GM12878 (cell line): Measurements from ENCODE around the gene KRTAP10-10. TPM values are rescaled to one million over a fixed set of nuclear protein-coding genes. Genes with fewer than 3 reads are reported as not detected.
A peak's percentile ranks its signal among the peaks of the same experiment; 100 is the strongest.

ENCODE experiments used
- ATAC-seq: fragments of 200-7000 bp; cut with Tn5 transposase; 3 replicates; pipeline ENCODE4 v1.9.1; 2020; ENCODE audit warnings: mild to moderate bottlenecking, moderate library complexity
- BruUV-seq: library from RNA; stranded (reverse); fragments of 400-500 nt; replicated peaks from 2 replicates; lab custom pipeline; 2021; lab: Mats Ljungman, UMichigan
- CTCF ChIA-PET: fragments of 300-600 bp; sonication (Branson Sonifier 250); formaldehyde crosslinking; extraction: SDS; loops from one replicate; lab custom pipeline; 2021; ENCODE audit warnings: inconsistent platforms; lab: Yijun Ruan, JAX
- POLR2A ChIA-PET: fragments of 350-600 bp; formaldehyde crosslinking; extraction: SDS; loops from one replicate; lab custom pipeline; 2021; ENCODE audit warnings: inconsistent platforms; lab: Charles Lee
- RAD21 ChIA-PET: fragments of 300-600 bp; sonication (Branson Sonifier 250); formaldehyde crosslinking; loops from one replicate; lab custom pipeline; 2023; ENCODE audit warnings: antibody characterized with exemption; ENCODE audit not compliant: unreplicated experiment; lab: Charles Lee
- SMC1A ChIA-PET: fragments of 300-600 bp; sonication (Branson Sonifier 250); formaldehyde crosslinking; loops from one replicate; lab custom pipeline; 2023; ENCODE audit not compliant: unreplicated experiment, uncharacterized antibody; lab: Charles Lee
- DNase-seq: peaks from one replicate; pipeline ENCODE4 v3.0.0-alpha.2; 2011; ENCODE audit warnings: low read depth, low spot score
- FAIRE-seq: peaks from 3 replicates; lab custom pipeline; 2011; peaks lifted over from hg19 to GRCh38; lab: Jason Lieb, UNC
- H2AFZ ChIP-seq: 2 replicates; pipeline ENCODE4 v1.6.0; 2011; ENCODE audit warnings: low read depth, low read length, control low read depth; ENCODE audit not compliant: control insufficient read depth
- H3K27ac ChIP-seq: 2 replicates; pipeline ENCODE4 v1.5.1; 2011; ENCODE audit warnings: control low read depth; ENCODE audit not compliant: control insufficient read depth, insufficient read depth
- H3K27me3 ChIP-seq, 2 experiments: replicated peaks in 1 of 2; 2 replicates each; pipeline versions ENCODE4 v1.6.0 to v1.6.1; 2011; ENCODE audit warnings: low read length in 1 of 2; ENCODE audit not compliant: control insufficient read depth in 2 of 2, insufficient read depth in 2 of 2
- H3K36me3 ChIP-seq, 2 experiments: 2 replicates each; pipeline ENCODE4 v1.5.1; 2011; ENCODE audit warnings: low read length in 1 of 2; ENCODE audit not compliant: control insufficient read depth in 2 of 2, insufficient read depth in 2 of 2
- H3K4me1 ChIP-seq: 2 replicates; pipeline ENCODE4 v1.6.1; 2011; ENCODE audit warnings: mild to moderate bottlenecking, low read length, moderate library complexity, mixed read lengths; ENCODE audit not compliant: control insufficient read depth, insufficient read depth
- H3K4me2 ChIP-seq: 2 replicates; pipeline ENCODE4 v1.6.0; 2011; ENCODE audit warnings: control low read depth; ENCODE audit not compliant: control insufficient read depth, insufficient read depth
- H3K4me3 ChIP-seq: fragments of 200-600 bp; sonication (generic); 2 replicates; pipeline ENCODE4 v1.5.1; 2016
- H3K79me2 ChIP-seq: 2 replicates; pipeline ENCODE4 v1.6.0; 2011; ENCODE audit warnings: low read length; ENCODE audit not compliant: control insufficient read depth, insufficient read depth
- H3K9ac ChIP-seq: 2 replicates; pipeline ENCODE4 v1.8.0; 2011; ENCODE audit warnings: low read length, control low read depth, mixed read lengths; ENCODE audit not compliant: control insufficient read depth, insufficient read depth
- H3K9me3 ChIP-seq: replicated peaks from 3 replicates; pipeline ENCODE4 v1.5.1; 2011; ENCODE audit warnings: mild to moderate bottlenecking, low read length; ENCODE audit not compliant: control insufficient read depth, insufficient read depth
- H4K20me1 ChIP-seq: 2 replicates; pipeline ENCODE4 v1.6.0; 2011; ENCODE audit not compliant: control insufficient read depth, insufficient read depth
- EED ChIP-seq: sonication (generic); IDR thresholded peaks from 2 replicates; pipeline ENCODE4 v1.6.1; 2016; ENCODE audit warnings: antibody characterized with exemption, low read depth
- EZH2 ChIP-seq: IDR thresholded peaks from 2 replicates; pipeline ENCODE4 v1.6.1; 2012; ENCODE audit warnings: low read depth, mild to moderate bottlenecking, control low read depth, inconsistent platforms, low read length, borderline replicate concordance; ENCODE audit not compliant: control insufficient read depth
- GABPA ChIP-seq: IDR thresholded peaks from 2 replicates; pipeline ENCODE4 v1.6.1; 2014; ENCODE audit warnings: antibody characterized with exemption, low read depth, mild to moderate bottlenecking, inconsistent platforms
- KDM1A ChIP-seq: fragments of 200-600 bp; sonication (generic); IDR thresholded peaks from 2 replicates; pipeline ENCODE4 v1.6.1; 2016; ENCODE audit warnings: borderline replicate concordance
- MYB ChIP-seq: fragments of 150-350 bp; IDR thresholded peaks from 2 replicates; pipeline ENCODE4 v1.6.1; 2014; ENCODE audit warnings: mild to moderate bottlenecking, low read depth, low read length, borderline replicate concordance
- NR2F1 ChIP-seq: fragments of 450-650 bp; conservative IDR thresholded peaks from 2 replicates; pipeline ENCODE4 v1.6.1; 2017; ENCODE audit warnings: mild to moderate bottlenecking
- PAX5 ChIP-seq: IDR thresholded peaks from 2 replicates; pipeline ENCODE4 v1.6.1; 2011; ENCODE audit warnings: low read depth, low read length, borderline replicate concordance
- POLR2AphosphoS2 ChIP-seq: IDR thresholded peaks from 2 replicates; pipeline ENCODE4 v1.6.1; 2011; ENCODE audit warnings: low read depth, mild to moderate bottlenecking, low read length, improper control_type of control experiment, moderate library complexity
- SUPT20H ChIP-seq: IDR thresholded peaks from 2 replicates; pipeline ENCODE4 v1.6.1; 2011; ENCODE audit warnings: low read depth, mild to moderate bottlenecking, low read length, moderate library complexity, borderline replicate concordance; ENCODE audit not compliant: control insufficient read depth
- WGBS: methylation state at CpG from one replicate; pipeline ENCODE4 v1.1.6; 2016; ENCODE audit warnings: low lambda C conversion rate; ENCODE audit not compliant: insufficient replicate concordance, insufficient coverage; ENCODE audit errors: missing lambda C conversion rate; 5-methylcytosine and 5-hydroxymethylcytosine counted together
- in situ Hi-C: fragments of 300-500 bp; cut with MboI; formaldehyde crosslinking; loops from 9 replicates; pipeline ENCODE4 v1.14.3; 2018; ENCODE audit warnings: mixed read lengths
- intact Hi-C: fragments of 100-400 bp; cut with micrococcal nuclease; formaldehyde crosslinking; loops from one replicate; pipeline ENCODE4 v1.14.2; 2022; ENCODE audit not compliant: unreplicated experiment
- polyA plus RNA-seq, 11 experiments: library from polyadenylated mRNA; depleted of rRNA in 4 of 11; unstranded in 6 of 11; stranded (reverse) in 5 of 11; fragments of >200 nt; fragmentation: Nextera tagmentation in 4 of 11; fragmentation: Illumina TruSeq in 1 of 11; extraction: Ambion mirVana in 4 of 11; extraction: Trizol in 1 of 11; gene quantifications; 1 replicate in 1 of 11; 2 replicates in 10 of 11; pipeline versions ENCODE4 v1.2.1 to v1.2.3, GENCODE V29; 2011 to 2016; ENCODE audit warnings: inconsistent platforms in 2 of 11, missing spikeins in 2 of 11, low read depth in 1 of 11
- total RNA-seq, 4 experiments: library from RNA; depleted of rRNA in 3 of 4; stranded (reverse); fragments of >200 nt in 3 of 4; fragmentation: Illumina TruSeq in 1 of 4; extraction: Trizol in 1 of 4; gene quantifications; 2 replicates each; pipeline versions ENCODE4 v1.2.1 to v1.2.3, GENCODE V29; 2013 to 2021
- TF ChIP-seq, protein P1 (sequence below): IDR thresholded peaks from 2 replicates; pipeline ENCODE4 v1.6.1; 2012; ENCODE audit warnings: mild to moderate bottlenecking, low read depth, low read length

KRTAP10-10 gene
- total and polyA plus RNA-seq, 10 of the 15 experiments (the other 5 are each of a cell fraction or from before 2014, with no cell fraction given), result not detected

DNA sequence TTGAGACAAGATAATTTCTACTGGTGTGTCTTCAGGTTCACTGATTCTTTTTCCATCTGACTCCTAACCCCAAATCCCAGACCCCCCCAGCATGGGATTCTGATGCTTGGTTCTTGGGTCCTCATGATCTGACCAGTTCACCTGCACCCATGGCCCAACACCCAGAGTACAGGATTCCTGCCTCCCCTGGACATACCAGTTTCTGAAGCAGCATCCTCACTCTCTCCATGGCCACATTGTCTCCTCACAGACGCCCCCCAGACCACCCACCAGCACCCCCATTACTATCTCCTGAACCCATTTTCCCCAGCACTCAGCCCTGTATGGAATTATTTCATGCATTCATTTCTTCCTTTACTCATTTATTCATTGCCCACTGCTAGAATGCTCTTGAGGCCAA is 19.7 kb downstream of the KRTAP10-10 start (continued):
- TF ChIP-seq, protein P1, sequence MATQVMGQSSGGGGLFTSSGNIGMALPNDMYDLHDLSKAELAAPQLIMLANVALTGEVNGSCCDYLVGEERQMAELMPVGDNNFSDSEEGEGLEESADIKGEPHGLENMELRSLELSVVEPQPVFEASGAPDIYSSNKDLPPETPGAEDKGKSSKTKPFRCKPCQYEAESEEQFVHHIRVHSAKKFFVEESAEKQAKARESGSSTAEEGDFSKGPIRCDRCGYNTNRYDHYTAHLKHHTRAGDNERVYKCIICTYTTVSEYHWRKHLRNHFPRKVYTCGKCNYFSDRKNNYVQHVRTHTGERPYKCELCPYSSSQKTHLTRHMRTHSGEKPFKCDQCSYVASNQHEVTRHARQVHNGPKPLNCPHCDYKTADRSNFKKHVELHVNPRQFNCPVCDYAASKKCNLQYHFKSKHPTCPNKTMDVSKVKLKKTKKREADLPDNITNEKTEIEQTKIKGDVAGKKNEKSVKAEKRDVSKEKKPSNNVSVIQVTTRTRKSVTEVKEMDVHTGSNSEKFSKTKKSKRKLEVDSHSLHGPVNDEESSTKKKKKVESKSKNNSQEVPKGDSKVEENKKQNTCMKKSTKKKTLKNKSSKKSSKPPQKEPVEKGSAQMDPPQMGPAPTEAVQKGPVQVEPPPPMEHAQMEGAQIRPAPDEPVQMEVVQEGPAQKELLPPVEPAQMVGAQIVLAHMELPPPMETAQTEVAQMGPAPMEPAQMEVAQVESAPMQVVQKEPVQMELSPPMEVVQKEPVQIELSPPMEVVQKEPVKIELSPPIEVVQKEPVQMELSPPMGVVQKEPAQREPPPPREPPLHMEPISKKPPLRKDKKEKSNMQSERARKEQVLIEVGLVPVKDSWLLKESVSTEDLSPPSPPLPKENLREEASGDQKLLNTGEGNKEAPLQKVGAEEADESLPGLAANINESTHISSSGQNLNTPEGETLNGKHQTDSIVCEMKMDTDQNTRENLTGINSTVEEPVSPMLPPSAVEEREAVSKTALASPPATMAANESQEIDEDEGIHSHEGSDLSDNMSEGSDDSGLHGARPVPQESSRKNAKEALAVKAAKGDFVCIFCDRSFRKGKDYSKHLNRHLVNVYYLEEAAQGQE, result no peak
- no peak for TF ChIP-seq POLR2AphosphoS2
- no peak for TF ChIP-seq PAX5
- no peak for TF ChIP-seq NR2F1
- no peak for TF ChIP-seq KDM1A

DNA sequence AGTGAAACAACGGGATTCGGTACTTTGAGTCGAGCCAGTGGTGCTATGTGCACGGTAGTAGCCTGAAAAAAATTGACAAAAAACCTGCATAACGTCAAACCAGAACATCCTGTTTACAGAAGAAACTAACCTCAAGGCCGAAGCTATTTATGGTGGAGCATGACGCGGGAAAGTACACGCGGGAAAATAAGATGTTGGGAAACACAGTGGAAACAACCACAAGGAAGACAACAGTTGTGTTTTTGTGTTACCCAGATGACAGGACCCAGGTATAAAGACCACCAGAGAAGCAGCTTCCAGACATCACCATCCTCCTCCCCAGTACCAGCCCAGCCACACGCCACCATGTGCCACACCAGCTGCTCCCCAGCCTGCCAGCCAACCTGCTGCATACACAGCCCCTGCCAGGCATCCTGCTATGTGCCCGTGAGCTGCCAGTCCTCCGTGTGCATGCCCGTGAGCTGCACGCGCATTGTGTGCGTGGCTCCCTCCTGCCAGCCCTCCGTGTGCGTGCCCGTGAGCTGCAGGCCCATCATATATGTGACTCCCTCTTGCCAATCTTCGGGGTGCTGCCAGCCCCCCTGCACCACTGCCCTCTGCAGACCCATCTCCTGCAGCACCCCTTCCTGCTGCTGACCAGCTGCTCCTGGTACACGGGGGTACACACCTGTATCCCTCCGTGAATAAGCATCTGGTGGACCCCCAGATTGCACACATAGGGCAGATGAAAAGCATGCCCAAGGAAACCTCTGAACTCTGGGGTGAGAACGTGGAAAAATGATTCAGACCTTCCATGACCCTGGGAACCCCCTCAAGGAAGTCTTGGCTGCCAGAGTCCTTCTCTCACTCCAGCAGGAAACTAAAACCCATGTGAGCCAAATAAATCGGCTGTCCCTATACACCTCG is 20.7 kb downstream of the KRTAP10-10 start, which contains the start of gene KRTAP12-3:
TSS of gene KRTAP12-3 (plus strand) at position 298 of the 906 bp plus-strand sequence. CDS start at position 346, 48 bp downstream.
- TF ChIP-seq EZH2 (no peak), GABPA (no peak), MYB (no peak), NR2F1 (no peak), SUPT20H (no peak), EED (no peak), PAX5 (no peak)
- TF ChIP-seq, protein P1, result no peak
- Histone ChIP-seq H3K9me3 (peaks cover 2% of the 10 kb centered on the region; the same call in 1 of the 3 replicates), H3K27ac (no peak within 1 kb of the TSS), H3K4me2 (peak within 1 kb of the TSS; percentile 26; the same call in 1 of the 2 replicates), H3K9ac (no peak within 1 kb of the TSS), H3K4me3 (no peak within 1 kb of the TSS), H3K27me3 (no peaks in the 10 kb centered on the region), H3K36me3 (no peaks in the 10 kb centered on the region), H2AFZ (no peak within 1 kb of the TSS), H3K79me2 (no peaks in the 10 kb centered on the region), H4K20me1 (no peaks in the 10 kb centered on the region), H3K4me1 (no peaks in the 10 kb centered on the region)
- ChIA-PET RAD21 (no interaction called here), POLR2A (no interaction called here), SMC1A (no interaction called here), CTCF (no interaction called here)
- intact Hi-C loops, result no loop called here
- FAIRE-seq, result no peak
- BruUV-seq, result no TSS peak
- 39% methylated on average over 26 of the region's 26 CpGs for WGBS
- no peak for ATAC-seq
- in situ Hi-C loops, result no loop called here
- DNase-seq, result no peak
